C4-2B (cell line): ENCODE measurements around the gene MITF.

Experiments
- CTCF ChIP-seq: fragments of 450-650 bp; conservative IDR thresholded peaks from 2 replicates; pipeline ENCODE4 v1.5.1; 2017; ENCODE audit warnings: mild to moderate bottlenecking
- ZFX ChIP-seq: fragments of 450-650 bp; IDR thresholded peaks from 2 replicates; pipeline ENCODE4 v1.6.1; 2017

- no peak for TF ChIP-seq CTCF
- TF ChIP-seq ZFX, result no peak
Observed at GRCh38 chr3:69926385-69926784, 187.1 kb downstream of the MITF start.
